H1 (cell line): ENCODE measurements around the gene GLYR1. TPM values are rescaled to one million over a fixed set of nuclear protein-coding genes. Genes with fewer than 3 reads are reported as not detected.

Experiments
- CTCF ChIA-PET: fragments of 300-600 bp; sonication (Branson Sonifier 250); formaldehyde crosslinking; loops from one replicate; lab custom pipeline; 2021; ENCODE audit not compliant: partially characterized antibody; lab: Charles Lee
- POLR2A ChIA-PET: fragments of 300-600 bp; sonication (Branson Sonifier 250); formaldehyde crosslinking; loops from one replicate; lab custom pipeline; 2021; ENCODE audit warnings: inconsistent platforms; ENCODE audit not compliant: partially characterized antibody; lab: Charles Lee
- DNase-seq, 2 experiments: peaks; one replicate each; pipeline versions ENCODE4 v3.0.0 to v3.0.0-alpha.2; 2010 to 2022; ENCODE audit warnings: low spot score in 2 of 2, low read depth in 1 of 2, mixed read lengths in 1 of 2
- FAIRE-seq: peaks from 2 replicates; lab custom pipeline; 2011; peaks lifted over from hg19 to GRCh38; lab: Jason Lieb, UNC
- H2AFZ ChIP-seq: 2 replicates; pipeline ENCODE4 v1.8.1; 2012; ENCODE audit warnings: low read length, inconsistent platforms
- H2AK5ac ChIP-seq: 2 replicates; pipeline ENCODE4 v1.6.1; 2013; ENCODE audit warnings: low read depth, low read length
- H2BK120ac ChIP-seq: replicated peaks from 2 replicates; pipeline ENCODE3; 2013; ENCODE audit warnings: low read depth, low read length, inconsistent platforms
- H2BK12ac ChIP-seq: 2 replicates; pipeline ENCODE4 v1.6.1; 2013; ENCODE audit warnings: low read depth, low read length
- H2BK15ac ChIP-seq: 2 replicates; pipeline ENCODE4 v1.6.1; 2013; ENCODE audit warnings: low read length
- H2BK20ac ChIP-seq: 2 replicates; pipeline ENCODE4 v1.6.1; 2013; ENCODE audit warnings: low read length
- H2BK5ac ChIP-seq: 2 replicates; pipeline ENCODE4 v1.6.1; 2013; ENCODE audit warnings: low read depth, low read length
- H3K14ac ChIP-seq: 2 replicates; pipeline ENCODE4 v1.6.1; 2013; ENCODE audit warnings: inconsistent platforms; ENCODE audit not compliant: insufficient read length
- H3K18ac ChIP-seq: 2 replicates; pipeline ENCODE4 v1.6.1; 2013; ENCODE audit warnings: low read length; ENCODE audit errors: extremely low read depth
- H3K23ac ChIP-seq: 2 replicates; pipeline ENCODE4 v1.6.1; 2013; ENCODE audit warnings: inconsistent platforms; ENCODE audit not compliant: insufficient read length
- H3K23me2 ChIP-seq: 2 replicates; pipeline ENCODE4 v1.6.1; 2013; ENCODE audit warnings: low read depth, low read length
- H3K27ac ChIP-seq: 2 replicates; pipeline ENCODE4 v1.6.1; 2011; ENCODE audit warnings: low read depth, low read length, inconsistent platforms
- H3K27me3 ChIP-seq, 4 experiments: replicated peaks in 1 of 4; 1 replicate in 1 of 4; 2 replicates in 3 of 4; pipeline versions ENCODE4 v1.6.1 to v1.8.1; 2011 to 2013; ENCODE audit warnings: low read length in 3 of 4, mild to moderate bottlenecking in 3 of 4, inconsistent platforms in 2 of 4, mixed read lengths in 2 of 4, moderate library complexity in 1 of 4; ENCODE audit not compliant: control insufficient read depth in 3 of 4, insufficient read depth in 3 of 4; ENCODE audit errors: extremely low read depth in 1 of 4
- H3K36me3 ChIP-seq, 4 experiments: 2 replicates each; pipeline versions ENCODE4 v1.6.1 to v1.8.1; 2011 to 2013; ENCODE audit warnings: mild to moderate bottlenecking in 4 of 4, low read length in 3 of 4, moderate library complexity in 2 of 4, control low read depth in 1 of 4, inconsistent platforms in 1 of 4; ENCODE audit not compliant: insufficient read depth in 4 of 4, control insufficient read depth in 2 of 4
- H3K4ac ChIP-seq: replicated peaks from 2 replicates; pipeline ENCODE3; 2013; ENCODE audit warnings: low read length, low read depth, mixed read lengths, inconsistent platforms; ENCODE audit not compliant: insufficient read length
- H3K4me1 ChIP-seq, 4 experiments: replicated peaks in 1 of 4; 1 replicate in 1 of 4; 2 replicates in 3 of 4; pipeline versions ENCODE4 v1.6.1 to v1.8.1; 2011 to 2013; ENCODE audit warnings: low read length in 3 of 4, inconsistent platforms in 2 of 4, mixed read lengths in 1 of 4; ENCODE audit not compliant: insufficient read depth in 4 of 4, control insufficient read depth in 3 of 4
- H3K4me2 ChIP-seq, 2 experiments: 2 replicates each; pipeline versions ENCODE4 v1.6.1 to v1.8.1; 2011 to 2013; ENCODE audit warnings: low read depth in 2 of 2, low read length in 2 of 2, control low read depth in 1 of 2, inconsistent platforms in 1 of 2, mild to moderate bottlenecking in 1 of 2; ENCODE audit not compliant: insufficient read depth in 1 of 2
- H3K4me3 ChIP-seq, 4 experiments: fragments of 200-600, 300-600 bp in 1 of 4; sonication (generic), shearing (Covaris generic), sonication (Bioruptor Twin) in 1 of 4; 2 replicates each; pipeline versions ENCODE4 v1.5.1 to v1.8.1; 2011 to 2016; ENCODE audit warnings: low read length in 4 of 4, low read depth in 3 of 4, control low read depth in 2 of 4, inconsistent platforms in 2 of 4, mild to moderate bottlenecking in 2 of 4, mixed read lengths in 1 of 4, moderate library complexity in 1 of 4; ENCODE audit not compliant: insufficient read depth in 2 of 4; ENCODE audit errors: extremely low read depth in 1 of 4
- H3K56ac ChIP-seq: replicated peaks from 2 replicates; pipeline ENCODE3; 2013; ENCODE audit warnings: low read depth, mild to moderate bottlenecking, mixed read lengths, low read length, inconsistent platforms; ENCODE audit not compliant: insufficient read length
- H3K79me1 ChIP-seq: 2 replicates; pipeline ENCODE4 v1.6.1; 2013; ENCODE audit warnings: low read depth, low read length, control low read depth
- H3K79me2 ChIP-seq, 2 experiments: 2 replicates each; pipeline versions ENCODE4 v1.6.1 to v1.8.1; 2012 to 2013; ENCODE audit warnings: low read length in 2 of 2, mild to moderate bottlenecking in 2 of 2, inconsistent platforms in 1 of 2; ENCODE audit not compliant: insufficient read depth in 2 of 2, control insufficient read depth in 1 of 2
- H3K9ac ChIP-seq, 4 experiments: replicated peaks in 1 of 4; 1 replicate in 1 of 4; 2 replicates in 3 of 4; pipeline versions ENCODE4 v1.6.1 to v1.8.1; 2011 to 2013; ENCODE audit warnings: low read depth in 3 of 4, low read length in 3 of 4, control low read depth in 2 of 4, mild to moderate bottlenecking in 2 of 4, moderate library complexity in 2 of 4, inconsistent platforms in 1 of 4; ENCODE audit errors: extremely low read depth in 1 of 4
- H3K9me3 ChIP-seq, 2 experiments: 2 replicates each; pipeline versions ENCODE4 v1.6.1 to v1.8.1; 2012 to 2013; ENCODE audit warnings: mild to moderate bottlenecking in 2 of 2, moderate library complexity in 2 of 2, control low read depth in 1 of 2, inconsistent platforms in 1 of 2, low read depth in 1 of 2, low read length in 1 of 2, mixed read lengths in 1 of 2; ENCODE audit not compliant: insufficient read depth in 2 of 2
- H4K20me1 ChIP-seq, 2 experiments: replicated peaks in 1 of 2; 2 replicates each; pipeline versions ENCODE3 to v1.8.1; 2011 to 2013; ENCODE audit warnings: inconsistent platforms in 2 of 2, low read length in 2 of 2, mild to moderate bottlenecking in 1 of 2; ENCODE audit not compliant: insufficient read depth in 2 of 2, control insufficient read depth in 1 of 2
- H4K5ac ChIP-seq: 2 replicates; pipeline ENCODE4 v1.6.1; 2013; ENCODE audit warnings: low read length, low read depth, mixed read lengths, inconsistent platforms; ENCODE audit not compliant: insufficient read length
- H4K8ac ChIP-seq: 2 replicates; pipeline ENCODE4 v1.8.0; 2013; ENCODE audit warnings: mild to moderate bottlenecking, moderate library complexity, low read length, inconsistent platforms; ENCODE audit not compliant: insufficient read depth; ENCODE audit errors: extremely low read depth
- H4K91ac ChIP-seq: replicated peaks from 2 replicates; pipeline ENCODE3; 2013; ENCODE audit warnings: low read length, mixed read lengths, inconsistent platforms; ENCODE audit not compliant: insufficient read length
- CEBPB ChIP-seq: IDR thresholded peaks from 2 replicates; pipeline ENCODE4 v1.6.1; 2012; ENCODE audit warnings: low read depth, low read length
- KDM5A ChIP-seq: fragments of 200-600 bp; IDR thresholded peaks from 2 replicates; pipeline ENCODE4 v1.7.1; 2012; ENCODE audit warnings: mild to moderate bottlenecking, low read length, inconsistent platforms, mixed read lengths
- WGBS, 2 experiments: shearing (Covaris generic) in 1 of 2; methylation state at CpG; one replicate each; pipeline versions ENCODE4 v1.1.6 to v1.1.7; 2013 to 2015; ENCODE audit warnings: low lambda C conversion rate in 2 of 2, mixed read lengths in 2 of 2, inconsistent platforms in 1 of 2, low coverage in 1 of 2, missing lambda C conversion rate in 1 of 2; ENCODE audit not compliant: insufficient replicate concordance in 2 of 2, insufficient coverage in 1 of 2, insufficient read length in 1 of 2; ENCODE audit errors: extremely low coverage in 1 of 2, missing lambda C conversion rate in 1 of 2; 5-methylcytosine and 5-hydroxymethylcytosine counted together
- polyA plus RNA-seq, 7 experiments: library from polyadenylated mRNA; depleted of rRNA in 3 of 7; stranded (reverse) in 5 of 7; unstranded in 2 of 7; fragments of >200 nt in 5 of 7; fragments of 200-250 nt in 2 of 7; gene quantifications; 1 replicate in 5 of 7; 2 replicates in 1 of 7; 4 replicates in 1 of 7; pipeline versions ENCODE4 v1.2.1 to v1.2.3, GENCODE V29; 2011 to 2013; ENCODE audit warnings: missing spikeins in 2 of 7, mixed read lengths in 2 of 7
- total RNA-seq: library from RNA; stranded (reverse); fragmentation: NEBNext Ultra II Directional; extraction: Animal tissue kit (Norgen Biotek cat#: 25700); gene quantifications from 2 replicates; pipeline ENCODE4 v1.2.1, GENCODE V29; 2021

The GLYR1 gene
- total and polyA plus RNA-seq, 2 of the 8 experiments (the other 6 are each of a cell fraction or from before 2014, with no cell fraction given): 50.2 to 115 TPM

- FAIRE-seq (no peak), DNase-seq (no peak)
- H4K8ac ChIP-seq: no peak overlapping the region
- no peaks in the 10 kb centered on the region for H3K79me2 ChIP-seq
- no peak overlapping the region for H3K27ac ChIP-seq
- H2BK5ac ChIP-seq: no peak overlapping the region
- no peak overlapping the region for H3K4ac ChIP-seq
- WGBS, 2 experiments: 83% methylated on average over 10 of the region's 13 CpGs; no CpG with 5 or more reads in 1 of the 2 experiments
- no peak overlapping the region for H3K56ac ChIP-seq
- H2BK15ac ChIP-seq: no peak overlapping the region
- H3K36me3 ChIP-seq: no peaks in the 10 kb centered on the region; a peak in 1 of 8 replicates
- H3K4me2 ChIP-seq: no peak overlapping the region
- no peak overlapping the region for H4K5ac ChIP-seq
- POLR2A ChIA-PET: interaction anchor here (0.7 to 4.7 kb wide), 4 partner anchors 9 to 96 kb away, joined by 3 to 21 read pairs (median 3); partner anchors contain the start of genes ROGDI and ZNF500
- no peak overlapping the region for H2BK12ac ChIP-seq
- H3K9ac ChIP-seq: no peak overlapping the region
- no peak overlapping the region for H3K18ac ChIP-seq
- no peak for TF ChIP-seq CEBPB
- no peak for TF ChIP-seq KDM5A
- TF ChIP-seq, all 59 proteins: peak for 0
- H3K14ac ChIP-seq: no peak overlapping the region
- H4K91ac ChIP-seq: no peak overlapping the region
- H3K4me3 ChIP-seq: no peak overlapping the region
- H3K9me3 ChIP-seq: no peaks in the 10 kb centered on the region
- H4K20me1 ChIP-seq: peaks cover 0 to 1% of the 10 kb centered on the region in 2 experiments
- no peak overlapping the region for H2BK120ac ChIP-seq
- no peak overlapping the region for H3K23ac ChIP-seq
- CTCF ChIA-PET: interaction anchor here (0.6 to 1.5 kb wide), 3 partner anchors 12 to 215 kb away, joined by 3 to 4 read pairs (median 3); no protein-coding TSS in a partner anchor
- no peak overlapping the region for H2BK20ac ChIP-seq
- H3K4me1 ChIP-seq: peaks cover 0 to 4% (median 2%) of the 10 kb centered on the region in 4 experiments; a peak in 5 of 7 replicates
- no peaks in the 10 kb centered on the region for H3K23me2 ChIP-seq
- H3K27me3 ChIP-seq: no peaks in the 10 kb centered on the region; a peak in 1 of 7 replicates
- no peak overlapping the region for H2AFZ ChIP-seq
- H2AK5ac ChIP-seq: no peak overlapping the region
- H3K79me1 ChIP-seq: no peaks in the 10 kb centered on the region
Measured at GRCh38 chr16:4792951-4793513, 54.1 kb downstream of the GLYR1 start.
